CD8-positive, alpha-beta memory T cell (primary cell): ENCODE measurements around the gene VPS26C. TPM values are rescaled to one million over a fixed set of nuclear protein-coding genes. Genes with fewer than 3 reads are reported as not detected.
"Not testable (repeated sequence)": the region's sequence is repeated elsewhere in the genome, so short reads cannot be mapped to it uniquely, and the experiment has no call there.

Experiments used
- CTCF ChIA-PET: fragments of 350-600 bp; sonication (Branson Sonifier 250); formaldehyde crosslinking; loops from one replicate; lab custom pipeline; 2021; ENCODE audit warnings: antibody characterized with exemption; lab: Charles Lee
- POLR2A ChIA-PET: fragments of 350-600 bp; sonication (Branson Sonifier 250); formaldehyde crosslinking; loops from one replicate; lab custom pipeline; 2021; ENCODE audit warnings: antibody characterized with exemption; lab: Charles Lee
- DNase-seq, 5 donors: peaks; one replicate each; pipeline versions ENCODE4 v3.0.0 to v3.0.0-alpha.2; 2020 to 2022; ENCODE audit warnings: mixed read lengths in 1 of 5
- H3K27ac ChIP-seq: one replicate; pipeline ENCODE4 v1.7.0; 2013; ENCODE audit warnings: low read depth, mild to moderate bottlenecking, low read length, moderate library complexity
- H3K27me3 ChIP-seq: 2 replicates; pipeline ENCODE4 v1.7.0; 2013; ENCODE audit warnings: low read length, mild to moderate bottlenecking; ENCODE audit not compliant: insufficient read depth, poor library complexity, severe bottlenecking
- H3K36me3 ChIP-seq: 2 replicates; pipeline ENCODE4 v1.7.0; 2013; ENCODE audit warnings: mild to moderate bottlenecking, low read length, moderate library complexity; ENCODE audit not compliant: insufficient read depth
- H3K4me1 ChIP-seq: 2 replicates; pipeline ENCODE4 v1.7.0; 2013; ENCODE audit warnings: mild to moderate bottlenecking, low read length, moderate library complexity; ENCODE audit not compliant: insufficient read depth
- H3K4me3 ChIP-seq: 2 replicates; pipeline ENCODE4 v1.7.0; 2013; ENCODE audit warnings: mild to moderate bottlenecking, low read length
- H3K9me3 ChIP-seq: 2 replicates; pipeline ENCODE4 v1.7.0; 2013; ENCODE audit warnings: mild to moderate bottlenecking, low read length
- H3K27ac Mint-ChIP-seq, 8 donors: one replicate each; pipeline ENCODE4 v1.8.0; 2020 to 2021; ENCODE audit warnings: mixed read lengths in 8 of 8, mild to moderate bottlenecking in 6 of 8, inconsistent platforms in 3 of 8, moderate library complexity in 3 of 8
- H3K27me3 Mint-ChIP-seq, 2 donors: one replicate each; pipeline ENCODE4 v1.8.0; 2020 to 2021; ENCODE audit warnings: mixed read lengths in 2 of 2, mild to moderate bottlenecking in 1 of 2, moderate library complexity in 1 of 2
- H3K36me3 Mint-ChIP-seq, 3 donors: one replicate each; pipeline ENCODE4 v1.8.0; 2020 to 2021; ENCODE audit warnings: mixed read lengths in 3 of 3, inconsistent platforms in 1 of 3, mild to moderate bottlenecking in 1 of 3
- H3K4me1 Mint-ChIP-seq, 3 donors: one replicate each; pipeline ENCODE4 v1.8.0; 2020 to 2021; ENCODE audit warnings: mixed read lengths in 3 of 3, inconsistent platforms in 1 of 3, mild to moderate bottlenecking in 1 of 3
- H3K4me3 Mint-ChIP-seq, 7 donors: one replicate each; pipeline ENCODE4 v1.8.0; 2020 to 2021; ENCODE audit warnings: mixed read lengths in 7 of 7, mild to moderate bottlenecking in 6 of 7, moderate library complexity in 4 of 7, inconsistent platforms in 2 of 7
- H3K9me3 Mint-ChIP-seq, 5 donors: one replicate each; pipeline ENCODE4 v1.8.0; 2020 to 2022; ENCODE audit warnings: mixed read lengths in 5 of 5, mild to moderate bottlenecking in 3 of 5, moderate library complexity in 2 of 5, inconsistent platforms in 1 of 5
- polyA plus RNA-seq: library from polyadenylated mRNA; unstranded; fragments of 300-500 nt; fragmentation: Illumina TruSeq; gene quantifications from one replicate; pipeline ENCODE4 v1.2.3, GENCODE V29; 2021
- total RNA-seq, 2 experiments: library from RNA; stranded (reverse); gene quantifications; one replicate each; pipeline ENCODE4 v1.2.3, GENCODE V29; 2021

Gene VPS26C
- total RNA-seq (10 to 100 TPM; 59.1 to 62.7 TPM), polyA plus RNA-seq (82.0 TPM)

GRCh38 chr21:37267269-37268185 lies at the start of gene VPS26C:
TSS of gene VPS26C (minus strand) at chr21:37267334. CDS start at chr21:37267294, 40 bp downstream.
- H3K4me1 ChIP-seq: peaks cover 39% of the 10 kb centered on the region
- no peaks in the 10 kb centered on the region for H3K9me3 Mint-ChIP-seq
- H3K27me3 Mint-ChIP-seq: peaks cover 0 to 9% of the 10 kb centered on the region in 2 donors
- no peaks in the 10 kb centered on the region for H3K27me3 ChIP-seq
- H3K36me3 Mint-ChIP-seq: peaks cover 0 to 14% (median 0%) of the 10 kb centered on the region in 3 donors
- H3K9me3 ChIP-seq: no peaks in the 10 kb centered on the region
- ChIA-PET CTCF (interaction anchor here (0.9 to 1.7 kb wide), 6 partner anchors 21 to 296 kb away, joined by 3 to 8 read pairs (median 4); partner anchors contain the start of gene DYRK1A), POLR2A (interaction anchor here (0.7 to 2.8 kb wide), 10 partner anchors 9 to 296 kb away, joined by 3 to 39 read pairs (median 6); partner anchors contain the start of gene DYRK1A)
- peak within 1 kb of the TSS; percentile 93 to 97 (median 95) for H3K4me3 Mint-ChIP-seq
- DNase-seq: peak; percentile 97 to 99 (median 98)
- peaks cover 34 to 55% (median 48%) of the 10 kb centered on the region in 3 donors for H3K4me1 Mint-ChIP-seq
- peak within 1 kb of the TSS; percentile 90 for H3K4me3 ChIP-seq
- H3K36me3 ChIP-seq: peaks cover 6% of the 10 kb centered on the region
- H3K27ac ChIP-seq: peak within 1 kb of the TSS; percentile 99
- H3K27ac Mint-ChIP-seq: peak within 1 kb of the TSS; percentile 94 to 99 (median 98)

GRCh38 chr21:37316072-37316471 lies 48.9 kb upstream of the VPS26C start:
- H3K9me3 ChIP-seq, H3K27ac ChIP-seq, H3K4me1 ChIP-seq, H3K4me3 ChIP-seq, POLR2A ChIA-PET, DNase-seq, H3K36me3 ChIP-seq, H3K4me3 Mint-ChIP-seq, H3K4me1 Mint-ChIP-seq, CTCF ChIA-PET, H3K27ac Mint-ChIP-seq, H3K27me3 ChIP-seq: not testable (repeated sequence)
- peaks cover 3 to 24% of the 10 kb centered on the region in 2 donors for H3K27me3 Mint-ChIP-seq
- peaks cover 0 to 12% (median 2%) of the 10 kb centered on the region in 3 donors for H3K36me3 Mint-ChIP-seq
- H3K9me3 Mint-ChIP-seq: peaks cover 3 to 26% (median 15%) of the 10 kb centered on the region in 5 donors

DNA sequence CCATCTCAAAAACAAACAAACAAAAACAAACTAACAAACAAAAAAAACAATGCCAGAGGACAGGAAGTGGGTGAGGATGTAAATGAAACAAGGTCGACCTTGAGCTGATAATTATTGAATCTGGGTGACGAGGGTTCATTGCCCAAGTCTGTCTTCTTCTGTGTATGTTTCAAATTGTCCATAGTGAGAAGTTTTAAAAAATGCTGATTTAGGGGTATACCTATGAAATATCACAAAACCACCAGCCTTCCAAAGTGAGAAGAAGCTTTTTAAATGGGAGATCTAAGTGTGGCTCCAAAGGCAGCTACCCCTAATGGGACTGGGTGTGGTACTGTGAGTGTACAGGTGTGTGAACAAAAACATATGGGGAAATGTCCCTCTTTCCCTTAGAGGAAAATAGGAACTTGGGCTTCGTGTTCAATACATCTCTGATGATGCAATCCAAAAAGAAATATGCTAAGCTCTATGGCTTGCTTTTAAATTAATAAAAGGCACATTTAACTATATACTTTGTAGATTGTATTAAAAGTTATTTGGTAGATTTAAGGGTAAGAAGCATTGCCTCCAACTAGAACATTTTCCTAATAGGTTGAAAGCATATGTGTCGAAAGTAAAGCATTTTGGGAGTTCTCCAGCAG lies 33.1 kb upstream of the VPS26C start:
- POLR2A ChIA-PET: no interaction called here
- H3K36me3 ChIP-seq: no peaks in the 10 kb centered on the region
- no peak overlapping the region for H3K4me3 Mint-ChIP-seq
- H3K4me1 ChIP-seq: no peaks in the 10 kb centered on the region
- H3K27ac Mint-ChIP-seq: peak overlapping the region in 1 of 8 donors; percentile 69
- CTCF ChIA-PET: no interaction called here
- no peaks in the 10 kb centered on the region for H3K9me3 Mint-ChIP-seq
- no peaks in the 10 kb centered on the region for H3K27me3 ChIP-seq
- H3K36me3 Mint-ChIP-seq: no peaks in the 10 kb centered on the region
- no peaks in the 10 kb centered on the region for H3K4me1 Mint-ChIP-seq
- no peak for DNase-seq
- H3K27ac ChIP-seq: no peak overlapping the region
- peaks cover 5 to 11% of the 10 kb centered on the region in 2 donors for H3K27me3 Mint-ChIP-seq
- no peaks in the 10 kb centered on the region for H3K9me3 ChIP-seq
- no peak overlapping the region for H3K4me3 ChIP-seq

GRCh38 chr21:37297364-37297763 lies 30.2 kb upstream of the VPS26C start:
- Histone ChIP-seq H3K27ac (no peak overlapping the region), H3K36me3 (no peaks in the 10 kb centered on the region), H3K27me3 (no peaks in the 10 kb centered on the region), H3K9me3 (no peaks in the 10 kb centered on the region), H3K4me1 (no peaks in the 10 kb centered on the region), H3K4me3 (no peak overlapping the region)
- Mint-ChIP-seq H3K27ac (no peak overlapping the region), H3K4me3 (no peak overlapping the region), H3K27me3 (peaks cover 11 to 28% of the 10 kb centered on the region in 2 donors), H3K9me3 (no peaks in the 10 kb centered on the region), H3K4me1 (no peaks in the 10 kb centered on the region), H3K36me3 (no peaks in the 10 kb centered on the region)
- POLR2A ChIA-PET: no interaction called here
- no peak for DNase-seq
- CTCF ChIA-PET: no interaction called here

- no peaks in the 10 kb centered on the region for H3K27me3 ChIP-seq
- H3K4me1 ChIP-seq: no peaks in the 10 kb centered on the region
- H3K4me3 ChIP-seq: no peak overlapping the region
- H3K4me3 Mint-ChIP-seq: no peak overlapping the region
- H3K4me1 Mint-ChIP-seq: no peaks in the 10 kb centered on the region
- POLR2A ChIA-PET: no interaction called here
- no peaks in the 10 kb centered on the region for H3K9me3 Mint-ChIP-seq
- H3K27ac Mint-ChIP-seq: no peak overlapping the region
- no peaks in the 10 kb centered on the region for H3K36me3 Mint-ChIP-seq
- DNase-seq: no peak
- H3K27ac ChIP-seq: no peak overlapping the region
- H3K9me3 ChIP-seq: no peaks in the 10 kb centered on the region
- CTCF ChIA-PET: no interaction called here
- H3K27me3 Mint-ChIP-seq: peaks cover 16 to 39% of the 10 kb centered on the region in 2 donors
- H3K36me3 ChIP-seq: no peaks in the 10 kb centered on the region
Observed at GRCh38 chr21:37294679-37295078, 27.5 kb upstream of the VPS26C start.

GRCh38 chr21:37292941-37293340 lies 25.8 kb upstream of the VPS26C start:
- DNase-seq: no peak
- H3K9me3 Mint-ChIP-seq: no peaks in the 10 kb centered on the region
- no peak overlapping the region for H3K27ac Mint-ChIP-seq
- POLR2A ChIA-PET: no interaction called here
- peaks cover 14 to 34% of the 10 kb centered on the region in 2 donors for H3K27me3 Mint-ChIP-seq
- H3K4me1 Mint-ChIP-seq: no peaks in the 10 kb centered on the region
- H3K27me3 ChIP-seq: no peaks in the 10 kb centered on the region
- no peaks in the 10 kb centered on the region for H3K9me3 ChIP-seq
- CTCF ChIA-PET: no interaction called here
- H3K27ac ChIP-seq: no peak overlapping the region
- H3K36me3 Mint-ChIP-seq: no peaks in the 10 kb centered on the region
- H3K36me3 ChIP-seq: no peaks in the 10 kb centered on the region
- no peak overlapping the region for H3K4me3 Mint-ChIP-seq
- no peak overlapping the region for H3K4me3 ChIP-seq
- H3K4me1 ChIP-seq: no peaks in the 10 kb centered on the region

DNA sequence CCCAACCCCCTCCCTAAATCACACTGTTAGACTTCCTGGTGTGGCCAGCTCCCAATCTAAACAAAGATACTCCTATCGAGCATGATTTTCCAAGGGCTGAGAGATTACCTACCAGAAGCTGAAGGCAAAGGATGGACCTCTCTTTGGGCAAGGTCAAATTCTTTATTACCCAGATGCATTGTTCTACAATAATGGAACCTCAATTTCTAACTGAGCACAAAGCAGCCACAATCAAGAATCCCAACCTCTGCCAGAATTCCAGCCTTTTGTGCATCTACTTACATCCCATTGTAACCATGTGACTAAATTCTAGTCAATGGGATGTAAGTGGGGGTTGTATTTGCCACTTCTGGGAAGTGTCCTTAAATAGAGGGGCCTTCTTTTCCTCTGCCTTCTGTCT lies 24.9 kb upstream of the VPS26C start:
- H3K9me3 ChIP-seq: no peaks in the 10 kb centered on the region
- H3K4me3 ChIP-seq: no peak overlapping the region
- no peaks in the 10 kb centered on the region for H3K9me3 Mint-ChIP-seq
- no peaks in the 10 kb centered on the region for H3K4me1 Mint-ChIP-seq
- H3K27me3 Mint-ChIP-seq: peaks cover 10 to 34% of the 10 kb centered on the region in 2 donors
- no peak overlapping the region for H3K27ac ChIP-seq
- H3K36me3 Mint-ChIP-seq: no peaks in the 10 kb centered on the region
- no peak overlapping the region for H3K4me3 Mint-ChIP-seq
- peak overlapping the region in 2 of 8 donors; percentile 12 to 43 for H3K27ac Mint-ChIP-seq
- H3K36me3 ChIP-seq: no peaks in the 10 kb centered on the region
- no peak for DNase-seq
- no peaks in the 10 kb centered on the region for H3K4me1 ChIP-seq
- H3K27me3 ChIP-seq: no peaks in the 10 kb centered on the region
- POLR2A ChIA-PET: no interaction called here
- CTCF ChIA-PET: no interaction called here

DNA sequence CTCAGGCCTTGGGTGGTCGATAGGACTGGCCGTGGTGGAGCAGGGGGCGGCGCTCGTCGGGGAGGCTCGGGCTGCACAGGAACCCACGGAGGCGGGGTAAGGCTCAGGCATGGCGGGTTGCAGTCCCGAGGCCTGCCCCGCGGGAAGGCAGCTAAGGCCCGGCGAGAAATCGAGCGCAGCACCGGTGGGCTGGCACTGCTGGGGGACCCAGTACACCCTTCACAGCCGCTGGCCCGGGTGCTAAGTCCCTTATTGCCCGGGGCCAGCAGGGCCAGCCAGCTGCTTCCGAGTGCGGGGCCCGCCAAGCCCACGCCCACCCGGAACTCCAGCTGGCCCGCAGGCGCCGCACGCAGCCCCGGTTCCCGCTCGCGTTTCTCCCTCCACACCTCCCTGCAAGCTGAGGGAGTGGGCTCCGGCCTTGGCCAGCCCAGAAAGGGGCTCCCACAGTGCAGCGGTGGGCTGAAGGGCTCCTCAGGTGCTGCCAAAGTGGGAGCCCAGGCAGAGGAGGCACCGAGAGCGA lies 16.1 kb upstream of the VPS26C start:
- H3K4me1 ChIP-seq, H3K4me3 ChIP-seq, H3K4me1 Mint-ChIP-seq, CTCF ChIA-PET, H3K36me3 ChIP-seq, H3K36me3 Mint-ChIP-seq, H3K27me3 Mint-ChIP-seq, DNase-seq, H3K27ac ChIP-seq, H3K9me3 Mint-ChIP-seq, H3K27me3 ChIP-seq, H3K9me3 ChIP-seq, POLR2A ChIA-PET, H3K4me3 Mint-ChIP-seq, H3K27ac Mint-ChIP-seq: not testable (repeated sequence)
